GM23338 (cell line): ENCODE data around the gene PRDM10.

ENCODE experiments used
- CTCF ChIP-seq, 2 experiments: fragments of 200-600 bp in 1 of 2; sonication (generic) in 1 of 2; conservative IDR thresholded peaks; 2 replicates each; pipeline versions ENCODE4 v1.5.1 to v1.6.1; 2016 to 2017; ENCODE audit warnings: antibody characterized with exemption in 2 of 2, low read depth in 2 of 2, mild to moderate bottlenecking in 2 of 2, moderate library complexity in 1 of 2
- EZH2 ChIP-seq: fragments of 200-600 bp; sonication (generic); IDR thresholded peaks from one replicate; pipeline ENCODE4 v1.8.0; 2017; ENCODE audit warnings: antibody characterized with exemption, mild to moderate bottlenecking, low read depth; ENCODE audit not compliant: unreplicated experiment
- REST ChIP-seq: IDR thresholded peaks from one replicate; pipeline ENCODE4 v1.6.1; 2018; ENCODE audit warnings: antibody characterized with exemption; ENCODE audit not compliant: unreplicated experiment

- TF ChIP-seq CTCF (conservative IDR thresholded peaks at IDR 0.05; ENCODE audit: low read depth in 2 of 2) = no peak
- no peak for TF ChIP-seq EZH2
- TF ChIP-seq REST = no peak
These were observed 4.3 kb upstream of the PRDM10 start for GRCh38 chr11:130006929-130007328.
